Medulla oblongata (tissue), 1 donor: Measurements from ENCODE around the gene GGA2.
"Not testable (repeated sequence)": the region's sequence is repeated elsewhere in the genome, so short reads cannot be mapped to it uniquely, and the experiment has no call there.

Experiments used
- DNase-seq: peaks from one replicate; pipeline ENCODE4 v3.0.0-alpha.2; 2015; ENCODE audit errors: extremely low spot score

GGA2 gene

GRCh38 chr16:23510164-23510914, at the start of gene GGA2:
GGA2 (minus strand) TSS chr16:23510494; CDS start chr16:23510411, 83 bp downstream.
- DNase-seq, result peak; percentile 84

GRCh38 chr16:23557779-23558702, 47.7 kb upstream of the GGA2 start:
- DNase-seq, result peak; percentile 9

- peak; percentile 98 for DNase-seq
Measured at GRCh38 chr16:23556881-23557778, 46.8 kb upstream of the GGA2 start, which contains the start of the genes EARS2 and UBFD1. EARS2 (minus strand) TSS chr16:23557350; CDS start chr16:23557343, 7 bp downstream. UBFD1 (plus strand) TSS chr16:23557727; CDS start chr16:23557743, 16 bp downstream.

- DNase-seq, result no peak
Measured at GRCh38 chr16:23554536-23554935, 44.2 kb upstream of the GGA2 start.

- no peak for DNase-seq
Measured at GRCh38 chr16:23552161-23552560, 41.9 kb upstream of the GGA2 start.

- no peak for DNase-seq
Measured at GRCh38 chr16:23549938-23550337, 39.6 kb upstream of the GGA2 start.

- DNase-seq, result no peak
Measured at GRCh38 chr16:23544436-23544835, 34.1 kb upstream of the GGA2 start.

GRCh38 chr16:23540817-23541178, 30.5 kb upstream of the GGA2 start:
- not testable (repeated sequence) for DNase-seq

GRCh38 chr16:23539984-23540816, 29.9 kb upstream of the GGA2 start:
- DNase-seq, result no peak

GRCh38 chr16:23538919-23539278, 28.6 kb upstream of the GGA2 start:
- no peak for DNase-seq

GRCh38 chr16:23537390-23537789, 27.1 kb upstream of the GGA2 start:
- DNase-seq, result no peak

- no peak for DNase-seq
Measured at GRCh38 chr16:23535901-23536300, 25.6 kb upstream of the GGA2 start.

- DNase-seq, result no peak
Measured at GRCh38 chr16:23534868-23535860, 24.9 kb upstream of the GGA2 start.

- DNase-seq, result no peak
Measured at GRCh38 chr16:23532448-23532847, 22.2 kb upstream of the GGA2 start.

GRCh38 chr16:23530062-23530461, 19.8 kb upstream of the GGA2 start:
- no peak for DNase-seq

- no peak for DNase-seq
Measured at GRCh38 chr16:23528644-23529310, 18.5 kb upstream of the GGA2 start.

- DNase-seq, result no peak
Measured at GRCh38 chr16:23527961-23528643, 17.8 kb upstream of the GGA2 start.

GRCh38 chr16:23524886-23525285, 14.6 kb upstream of the GGA2 start:
- DNase-seq, result no peak
